Right renal pelvis (tissue), 4 donors: Measurements from ENCODE around the gene L3MBTL4. TPM values are rescaled to one million over a fixed set of nuclear protein-coding genes. Genes with fewer than 3 reads are reported as not detected.
"Not testable (repeated sequence)": the region's sequence is repeated elsewhere in the genome, so short reads cannot be mapped to it uniquely, and the experiment has no call there.

Experiments used
- DNase-seq, 4 donors: peaks; one replicate each; pipeline ENCODE4 v3.0.0-alpha.2; 2013; ENCODE audit warnings: low read depth in 4 of 4, low spot score in 3 of 4, missing footprints in 1 of 4
- polyA plus RNA-seq, 4 donors: library from polyadenylated mRNA; unstranded; fragments of 120-200 nt; gene quantifications; one replicate each; pipeline ENCODE4 v1.2.1, GENCODE V29; 2013; ENCODE audit not compliant: insufficient read length in 4 of 4

Gene L3MBTL4
- polyA plus RNA-seq, 4 donors = 5.0 to 6.2 (median 5.2) TPM

DNA sequence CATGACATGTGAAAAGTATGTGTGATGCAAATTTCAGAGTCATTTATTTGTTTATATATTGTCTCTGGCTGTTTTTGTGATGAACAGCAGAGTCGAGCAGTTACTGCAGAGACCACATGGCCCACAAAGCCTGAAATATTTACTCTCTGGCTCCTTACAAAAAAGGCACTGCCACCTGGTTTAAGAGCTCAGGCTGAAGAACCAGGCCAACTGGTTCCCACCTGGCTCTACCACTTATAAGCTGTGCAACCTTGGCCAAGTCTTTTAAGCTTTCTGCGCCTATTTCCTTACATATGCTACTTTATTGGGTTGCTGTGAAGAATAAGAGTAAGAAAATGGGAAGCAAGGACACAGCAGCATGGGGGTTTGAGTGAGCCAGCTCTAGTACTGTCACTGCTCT, 207.6 kb downstream of the L3MBTL4 start:
- DNase-seq = no peak

DNA sequence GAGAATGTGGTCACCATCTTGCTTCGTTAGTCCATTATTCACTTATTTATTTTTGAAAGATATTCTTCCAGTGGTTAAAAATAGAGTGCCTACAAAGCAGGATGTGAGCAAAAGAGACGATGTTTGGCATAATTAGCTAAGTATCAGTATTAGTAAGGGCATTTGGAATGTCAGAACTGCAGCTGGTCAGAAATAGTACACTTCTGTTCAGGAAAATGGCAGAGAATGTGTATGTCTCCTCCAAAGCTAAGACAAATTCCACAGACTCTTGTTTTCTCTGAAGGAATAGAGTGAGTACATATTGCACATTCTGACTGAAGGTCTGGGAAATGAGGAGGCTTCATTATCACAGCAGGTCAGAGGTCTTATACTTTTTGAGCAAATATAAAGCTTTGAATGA, 209.0 kb downstream of the L3MBTL4 start:
- no peak for DNase-seq

DNA sequence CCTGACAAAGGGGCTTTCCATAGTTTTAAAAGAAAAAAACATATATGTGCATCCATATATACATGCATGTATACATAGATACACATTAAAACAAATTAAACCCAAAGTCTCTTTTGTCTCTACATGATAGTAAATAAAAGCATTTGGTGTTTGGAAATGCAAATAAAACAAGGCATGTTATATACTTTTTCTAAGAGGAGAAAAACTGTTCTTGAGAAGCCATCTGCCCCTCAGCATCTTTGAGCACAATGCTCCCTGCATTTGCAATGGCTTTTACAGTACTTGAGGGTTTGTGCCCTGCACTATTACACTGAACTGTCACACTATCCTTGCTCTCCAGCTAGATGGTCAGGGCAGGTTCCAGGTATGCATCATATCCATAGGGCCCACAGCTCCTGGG, 210.2 kb downstream of the L3MBTL4 start:
- DNase-seq = no peak

DNA sequence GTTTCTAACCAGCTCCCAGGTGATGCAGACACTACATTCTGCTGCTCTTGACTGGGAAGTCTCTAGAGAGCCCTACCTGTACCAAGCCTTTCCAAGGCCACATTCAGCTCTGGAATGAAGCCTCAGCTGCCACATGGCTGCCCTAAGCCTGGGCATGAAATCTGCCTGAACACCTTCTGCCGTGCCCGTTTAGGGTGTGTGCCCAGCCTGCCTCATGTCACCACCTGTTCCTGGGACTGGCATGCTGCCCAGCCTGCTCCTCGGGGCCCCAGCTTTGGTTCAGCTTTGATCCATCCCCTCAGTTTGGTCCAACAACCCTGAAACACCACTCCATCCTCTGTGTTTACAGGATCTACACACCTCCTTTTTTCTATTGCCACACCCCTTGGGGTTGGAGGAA, 210.9 kb downstream of the L3MBTL4 start:
- DNase-seq = no peak

DNA sequence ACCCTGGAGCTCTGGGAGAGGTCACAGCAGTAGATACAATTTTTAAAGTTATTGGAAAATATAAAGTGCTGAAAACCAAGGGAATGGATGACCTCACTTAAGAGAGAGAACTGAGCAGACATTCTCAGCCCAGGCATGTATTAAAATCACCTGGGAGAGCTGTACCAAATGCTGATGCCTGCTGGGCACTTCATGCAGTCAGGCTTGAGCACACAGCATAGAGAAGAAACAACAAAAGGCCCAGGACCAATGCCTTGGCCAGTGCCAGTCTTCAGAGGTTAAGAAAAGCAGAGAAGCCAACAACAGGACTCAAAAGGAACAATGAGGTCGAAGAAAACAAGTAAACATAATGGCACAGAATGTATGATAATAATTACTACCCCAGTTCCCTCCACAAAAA, 211.8 kb downstream of the L3MBTL4 start:
- no peak for DNase-seq

DNA sequence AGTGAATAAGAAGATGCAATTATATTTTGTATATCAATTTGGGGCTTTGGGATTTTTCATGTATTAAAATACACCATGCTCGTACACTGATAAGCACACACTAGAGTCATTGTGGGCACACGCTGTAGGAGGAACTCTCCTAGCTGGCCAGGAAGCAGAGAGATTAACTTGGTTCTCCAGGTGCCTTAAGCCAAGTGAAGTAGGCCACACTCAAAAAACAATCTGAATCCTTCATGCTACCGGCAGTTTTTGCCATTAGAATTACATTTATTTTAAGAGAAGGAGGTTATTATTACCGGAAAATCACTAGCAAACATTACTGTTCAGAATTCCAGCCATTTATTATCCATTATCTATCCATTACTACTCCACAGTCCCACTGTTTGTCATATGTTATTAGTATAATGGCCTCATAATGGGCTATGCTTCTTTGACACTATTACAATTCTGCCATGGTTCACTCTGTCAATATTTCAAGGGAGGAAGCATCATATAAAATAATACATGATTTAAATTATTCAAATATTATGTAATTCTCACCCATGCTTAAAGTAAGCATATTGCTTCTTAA, 214.4 kb downstream of the L3MBTL4 start:
- no peak for DNase-seq

DNA sequence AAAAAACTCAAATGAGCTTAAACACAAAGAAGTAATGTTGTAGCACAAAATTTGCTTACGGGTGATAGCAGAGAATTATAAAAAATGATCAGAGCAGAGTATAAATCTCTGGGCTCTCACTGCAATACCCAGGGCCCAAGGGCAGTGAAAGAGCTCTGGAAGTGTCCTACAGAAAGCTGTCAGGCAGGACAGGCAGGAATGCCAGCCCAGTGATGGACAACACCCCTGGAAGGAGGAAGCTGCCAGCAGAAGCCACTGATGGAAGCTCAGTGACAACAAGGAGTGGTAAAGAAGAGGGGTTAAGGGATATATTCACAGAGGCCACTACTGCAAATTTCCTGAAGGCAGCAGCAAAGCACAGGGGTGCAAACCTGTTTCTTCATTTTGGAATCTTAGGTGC, 214.9 kb downstream of the L3MBTL4 start:
- DNase-seq = no peak

DNA sequence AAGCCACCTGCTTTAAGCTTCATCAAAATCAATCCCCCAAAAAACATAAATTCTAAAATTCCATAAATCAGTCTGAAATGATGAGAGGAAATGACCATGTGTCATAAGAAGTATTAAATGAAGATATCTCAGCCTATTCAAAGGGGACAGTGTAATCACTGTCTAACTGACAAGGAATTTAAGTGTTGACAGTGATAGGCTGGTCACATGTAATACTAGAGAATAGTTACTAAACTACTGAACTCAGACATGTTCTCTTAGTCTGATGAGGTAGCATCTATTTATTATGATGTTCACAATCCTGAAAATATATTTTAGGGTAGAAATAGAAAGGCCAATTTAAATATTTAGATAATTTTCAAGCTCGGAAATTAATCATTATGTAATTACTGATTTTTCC, 216.1 kb downstream of the L3MBTL4 start:
- DNase-seq = no peak

DNA sequence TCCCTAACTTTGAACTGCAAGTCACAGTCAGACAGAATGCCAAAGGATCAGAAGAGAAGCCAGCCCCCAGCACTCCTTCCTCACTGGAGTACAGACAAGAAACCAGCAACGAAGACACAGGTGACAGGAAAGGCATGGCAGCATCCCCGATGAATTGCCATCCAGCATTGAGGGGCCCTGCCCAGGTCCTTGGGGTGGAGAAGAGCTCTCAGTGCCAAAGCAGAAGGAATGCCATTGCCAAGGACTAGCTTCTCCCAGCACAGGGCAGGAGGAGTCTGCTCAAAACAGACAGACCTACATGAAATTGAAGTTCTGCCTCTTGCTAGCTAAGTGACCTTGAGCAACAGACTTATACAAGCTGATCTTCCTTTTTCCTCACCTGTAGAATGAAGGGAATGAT, 220.1 kb downstream of the L3MBTL4 start:
- no peak for DNase-seq

DNA sequence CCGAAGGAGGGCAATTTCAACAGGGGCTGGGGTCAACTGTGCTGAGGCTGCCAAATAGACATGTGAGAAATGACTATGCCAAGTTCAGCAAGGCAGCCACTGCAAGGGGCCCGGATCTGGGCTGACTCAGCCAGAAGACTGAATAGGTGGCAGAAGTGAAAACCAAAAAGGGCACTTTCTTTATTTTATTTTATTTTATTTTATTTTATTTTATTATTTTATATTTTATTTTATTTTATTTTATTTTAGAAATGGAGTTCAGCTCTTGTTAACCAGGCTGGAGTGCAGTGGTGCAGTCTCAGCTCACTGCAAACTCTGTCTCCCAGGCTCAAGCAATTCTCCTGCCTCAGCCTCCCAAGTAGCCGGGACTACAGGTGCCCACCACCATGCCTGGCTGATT, 228.9 kb downstream of the L3MBTL4 start:
- not testable (repeated sequence) for DNase-seq

DNA sequence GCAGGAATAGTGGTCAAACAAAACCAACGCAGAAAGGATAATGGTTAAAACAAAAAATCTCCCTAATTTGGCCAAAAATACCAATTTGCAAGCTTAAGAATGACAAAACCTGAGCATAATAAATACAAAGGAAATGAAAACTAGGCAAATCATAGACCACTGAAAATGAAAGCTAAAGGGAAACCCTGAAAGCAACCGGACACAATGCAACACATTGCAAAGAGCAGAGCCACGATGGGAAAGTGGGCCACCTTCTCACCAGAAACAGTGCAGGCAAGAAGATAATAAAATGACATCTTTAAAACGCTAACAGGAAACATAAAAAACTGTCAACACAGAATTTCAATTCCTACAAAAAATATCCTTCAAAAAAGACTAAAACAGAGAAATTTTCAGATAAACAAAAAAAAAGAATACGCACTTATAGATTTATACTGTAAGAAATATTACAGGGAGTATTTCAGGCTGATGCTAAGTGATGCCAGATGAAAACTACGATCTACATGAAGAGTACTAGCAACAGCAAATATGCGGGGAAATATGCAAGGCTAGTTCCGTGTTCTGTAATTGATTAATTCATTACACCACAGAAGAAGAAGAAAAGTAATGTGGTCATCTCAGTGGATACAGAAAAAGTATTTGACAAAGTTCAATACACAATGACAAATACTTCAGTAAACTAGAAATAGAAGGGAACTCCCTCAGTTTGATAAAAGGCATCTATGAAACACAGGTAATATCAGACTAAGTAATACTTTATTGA, 239.5 kb downstream of the L3MBTL4 start:
- no peak for DNase-seq

DNA sequence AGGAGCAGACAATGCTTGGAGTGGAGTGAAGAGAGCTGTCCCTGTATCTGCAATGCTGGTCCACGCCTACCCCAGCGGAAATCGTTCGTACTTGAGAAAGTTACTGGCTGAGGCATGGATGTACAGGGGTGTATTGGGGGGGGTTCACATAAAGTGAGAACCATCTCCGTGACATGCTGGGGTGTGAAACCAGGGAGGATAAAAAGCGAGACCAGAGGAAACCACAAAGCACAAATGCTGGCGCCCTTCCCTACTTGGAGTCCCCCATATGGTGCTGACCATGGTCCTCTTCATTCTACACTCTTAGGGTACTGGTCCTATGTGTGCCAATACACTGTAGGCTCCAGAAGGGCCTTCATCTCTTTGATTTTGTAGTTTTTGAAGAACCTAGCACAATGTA, 244.1 kb downstream of the L3MBTL4 start:
- DNase-seq = no peak

DNA sequence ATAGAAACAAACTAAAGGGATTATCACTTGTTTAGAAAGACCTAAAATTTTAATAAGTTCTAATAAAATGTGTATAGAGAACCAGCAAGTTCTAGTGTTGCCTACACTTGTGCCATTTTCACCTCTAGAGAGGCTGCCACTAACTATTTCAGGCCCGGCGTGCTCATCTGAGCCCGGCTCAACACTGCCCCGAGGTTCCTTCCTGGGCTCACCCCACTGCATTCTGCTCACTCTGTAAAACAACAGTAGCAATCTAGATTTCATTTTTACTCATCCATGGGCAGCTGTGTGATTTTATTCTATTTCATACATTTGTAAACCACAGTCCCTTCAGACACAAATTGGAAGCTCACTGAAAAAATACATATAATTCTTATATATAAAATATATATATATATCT, 253.2 kb downstream of the L3MBTL4 start:
- no peak for DNase-seq

DNA sequence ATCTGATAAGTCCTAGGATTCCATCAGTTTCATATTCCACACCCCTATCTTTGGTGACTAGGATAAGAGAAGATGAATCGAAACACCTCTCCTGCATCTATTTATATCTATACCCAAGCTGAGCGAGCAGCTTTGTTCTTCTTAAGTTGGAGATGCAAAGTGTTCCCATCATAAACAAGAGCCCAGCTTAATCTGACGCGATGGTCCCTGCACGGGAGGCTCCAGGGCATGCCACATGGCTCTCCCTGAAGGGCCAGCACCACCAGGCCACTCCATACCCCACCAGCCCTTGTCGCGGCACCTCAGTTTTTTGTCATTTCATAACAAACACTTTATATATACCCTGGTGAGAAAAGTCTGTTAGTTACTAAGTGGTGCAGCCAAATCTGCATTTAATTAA, 255.3 kb downstream of the L3MBTL4 start:
- DNase-seq = no peak

DNA sequence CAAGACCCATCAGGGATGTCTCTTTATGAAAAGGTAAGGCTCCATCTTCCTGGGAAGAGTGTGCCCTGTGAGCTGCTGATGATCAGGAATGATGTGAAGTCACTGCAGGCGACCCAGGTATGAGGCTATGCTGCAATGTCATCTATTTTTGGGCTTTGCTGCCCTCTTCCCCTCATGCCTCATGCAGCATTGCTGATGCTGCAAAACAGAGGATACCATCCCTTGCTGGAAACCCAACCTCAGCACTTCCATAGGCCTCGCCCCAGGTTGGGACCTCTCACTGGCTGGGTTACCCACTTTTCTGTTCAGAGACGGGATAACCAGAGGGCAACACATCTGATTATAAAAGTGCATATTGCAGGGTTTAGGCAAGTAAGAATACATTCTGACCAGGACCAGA, 255.8 kb downstream of the L3MBTL4 start:
- DNase-seq = no peak

DNA sequence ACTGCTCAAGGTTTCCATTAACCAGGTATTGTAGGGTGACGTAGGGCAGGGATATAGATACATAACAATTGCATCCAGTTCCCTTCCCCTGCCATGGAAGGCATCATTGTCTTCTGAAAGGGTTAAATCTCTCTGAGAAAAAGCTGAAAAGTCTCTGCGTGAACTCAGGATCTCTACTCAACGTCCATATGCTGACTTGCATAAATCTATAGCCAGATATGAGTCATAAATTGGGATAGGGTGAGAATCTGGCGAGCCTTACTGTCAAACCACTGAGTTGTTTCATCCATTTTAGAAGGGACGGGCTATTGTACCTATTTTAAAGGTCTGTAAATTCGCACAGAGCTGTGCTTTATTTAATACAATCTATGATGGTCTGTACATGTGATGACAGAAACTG, 258.3 kb downstream of the L3MBTL4 start:
- DNase-seq = no peak

DNA sequence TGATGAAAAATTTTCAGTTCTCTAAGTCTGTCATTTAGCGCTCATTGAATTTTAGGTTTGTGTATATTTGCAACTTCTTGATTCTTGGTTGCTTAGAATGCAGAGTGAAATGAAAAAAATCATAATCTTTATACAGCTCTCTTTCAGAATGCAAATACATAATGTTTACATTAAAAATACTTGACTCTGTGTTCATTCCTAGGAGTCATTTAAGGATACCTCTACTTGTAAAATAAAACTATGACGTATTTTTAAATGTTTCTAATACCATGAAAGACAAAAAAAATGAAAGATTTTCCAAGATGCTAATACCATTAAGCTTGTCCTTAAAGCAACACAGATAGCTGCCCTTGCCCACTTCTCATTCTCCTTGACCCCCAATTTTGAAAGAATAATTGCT, 259.0 kb downstream of the L3MBTL4 start:
- DNase-seq = no peak

DNA sequence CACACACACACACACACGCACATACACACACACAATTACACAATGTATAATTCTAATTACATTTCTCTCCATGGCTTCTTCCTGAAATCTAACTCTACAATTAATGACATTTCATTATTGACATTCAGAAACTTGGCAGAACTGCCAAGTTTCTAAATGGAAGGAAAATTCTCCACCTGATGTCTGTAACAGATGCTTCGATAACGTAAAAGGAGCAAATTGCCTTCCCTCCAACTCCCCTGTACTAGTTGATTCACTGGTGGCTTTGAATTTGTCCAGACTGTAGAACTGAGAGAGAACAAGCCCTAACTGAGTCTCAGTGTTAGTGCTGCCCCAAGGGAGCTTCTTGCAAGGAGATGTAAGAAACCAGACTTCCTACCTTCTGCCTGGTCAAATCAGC, 264.3 kb downstream of the L3MBTL4 start:
- DNase-seq = no peak

DNA sequence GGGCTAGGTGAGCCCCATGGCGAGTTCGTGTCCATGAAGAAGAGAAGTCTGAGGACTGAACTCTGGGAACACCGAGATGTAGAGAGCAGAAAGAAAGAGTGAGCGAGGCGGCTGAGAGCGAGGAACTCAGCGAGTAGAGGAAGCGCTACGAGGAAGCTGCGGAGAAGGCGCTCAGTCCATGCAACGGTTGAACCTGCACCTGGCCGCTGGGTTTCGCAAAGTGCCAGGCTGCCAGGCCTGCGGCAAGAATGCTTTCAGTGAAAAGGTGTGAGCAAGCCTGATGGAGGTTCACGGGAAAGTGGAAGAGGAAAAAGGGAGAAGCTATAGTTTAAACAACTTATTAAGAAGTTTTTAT, 268.4 kb downstream of the L3MBTL4 start:
- no peak for DNase-seq

DNA sequence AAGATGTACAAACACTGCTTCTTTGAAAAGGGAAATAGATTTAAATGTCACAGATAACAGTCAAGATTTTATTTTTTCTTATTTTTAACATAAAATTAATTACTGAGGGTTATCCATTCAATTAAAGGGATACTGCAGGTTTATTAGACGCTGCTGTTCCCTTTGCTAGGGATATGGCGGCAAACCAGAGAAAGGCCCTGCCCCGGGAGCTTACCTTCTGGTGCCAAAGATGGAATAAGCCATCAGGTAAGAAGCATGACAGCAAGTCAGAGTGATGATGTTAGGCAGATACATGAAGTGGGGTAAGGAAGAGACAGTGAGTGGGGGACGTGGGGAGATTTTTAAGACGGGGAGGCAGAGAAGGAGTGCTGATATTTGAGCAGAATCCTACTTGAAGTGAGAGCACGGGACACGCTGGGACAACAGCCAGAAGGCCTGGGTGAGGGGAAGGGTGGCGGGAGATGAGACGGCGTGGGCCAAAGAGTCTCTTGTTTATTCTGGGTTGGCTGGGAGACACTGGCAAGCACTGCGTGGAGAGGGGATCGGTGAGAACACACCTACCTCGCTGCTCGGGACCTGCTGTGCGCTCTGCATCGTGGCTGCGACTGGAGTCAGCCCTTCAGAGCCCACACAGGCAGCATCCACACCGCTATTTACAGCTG, 268.9 kb downstream of the L3MBTL4 start:
- DNase-seq = no peak

DNA sequence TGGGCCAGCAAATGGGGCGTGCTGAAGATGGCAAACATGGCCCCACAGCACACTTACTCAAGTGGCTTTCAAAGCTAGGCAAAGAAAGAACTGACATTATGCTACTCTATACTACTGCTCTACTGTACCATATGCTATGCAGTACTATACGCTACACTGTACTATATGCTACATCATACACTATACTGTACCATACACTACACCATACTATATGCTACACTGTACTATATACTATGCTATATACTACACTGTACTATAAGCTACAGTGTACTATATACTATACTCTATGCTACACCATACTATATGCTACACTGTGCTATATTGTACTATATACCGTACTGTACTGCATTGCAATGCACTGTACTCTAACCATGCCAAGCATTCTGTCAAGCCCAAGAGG, 275.7 kb downstream of the L3MBTL4 start:
- no peak for DNase-seq

DNA sequence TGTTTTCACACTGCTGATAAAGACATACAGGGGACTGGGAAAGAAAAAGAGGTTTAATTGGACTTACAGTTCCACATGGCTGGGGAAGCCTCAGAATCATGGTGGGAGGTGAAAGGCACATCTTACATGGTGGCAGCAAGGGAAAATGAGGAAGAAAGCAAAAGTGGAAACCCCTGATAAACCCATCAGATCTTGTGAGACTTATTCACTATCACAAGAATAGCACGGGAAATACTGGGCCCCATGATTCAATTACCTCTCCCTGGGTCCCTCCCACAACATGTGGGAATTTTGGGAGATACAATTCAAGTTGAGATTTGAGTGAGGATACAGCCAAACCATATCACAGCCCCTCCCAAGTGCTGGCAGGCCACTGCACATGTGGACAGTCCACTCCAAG, 278.8 kb downstream of the L3MBTL4 start:
- DNase-seq = not testable (repeated sequence)
